Subcutaneous abdominal adipose tissue (tissue), 5 donors: Measurements from ENCODE around the gene CADPS2.

Experiments used
- H3K27ac ChIP-seq: one replicate; pipeline ENCODE4 v1.7.0; 2013; ENCODE audit warnings: low read depth, mild to moderate bottlenecking, inconsistent platforms, low read length, moderate library complexity
- H3K27me3 ChIP-seq, 5 donors: one replicate each; pipeline ENCODE4 v1.7.0; 2013; ENCODE audit warnings: low read length in 5 of 5, inconsistent platforms in 1 of 5; ENCODE audit not compliant: control insufficient read depth in 5 of 5, insufficient read depth in 4 of 5
- H3K36me3 ChIP-seq, 5 donors: one replicate each; pipeline ENCODE4 v1.7.0; 2013; ENCODE audit warnings: low read length in 5 of 5; ENCODE audit not compliant: control insufficient read depth in 5 of 5, insufficient read depth in 5 of 5
- H3K4me1 ChIP-seq, 5 donors: one replicate each; pipeline ENCODE4 v1.7.0; 2013; ENCODE audit warnings: low read length in 5 of 5, mild to moderate bottlenecking in 3 of 5, moderate library complexity in 1 of 5; ENCODE audit not compliant: control insufficient read depth in 5 of 5, insufficient read depth in 5 of 5
- H3K4me3 ChIP-seq, 5 donors: one replicate each; pipeline ENCODE4 v1.7.0; 2013; ENCODE audit warnings: low read length in 5 of 5, low read depth in 1 of 5
- H3K9ac ChIP-seq, 5 donors: one replicate each; pipeline ENCODE4 v1.7.0; 2013; ENCODE audit warnings: low read length in 5 of 5, mild to moderate bottlenecking in 4 of 5, moderate library complexity in 3 of 5
- H3K9me3 ChIP-seq, 5 donors: one replicate each; pipeline ENCODE4 v1.7.0; 2013; ENCODE audit warnings: low read length in 5 of 5; ENCODE audit not compliant: control insufficient read depth in 5 of 5
- donor health status: healthy.
- donor health status: healthy.
- donor health status: healthy.
- donor health status: healthy.
- donor health status: healthy.

The CADPS2 gene

DNA sequence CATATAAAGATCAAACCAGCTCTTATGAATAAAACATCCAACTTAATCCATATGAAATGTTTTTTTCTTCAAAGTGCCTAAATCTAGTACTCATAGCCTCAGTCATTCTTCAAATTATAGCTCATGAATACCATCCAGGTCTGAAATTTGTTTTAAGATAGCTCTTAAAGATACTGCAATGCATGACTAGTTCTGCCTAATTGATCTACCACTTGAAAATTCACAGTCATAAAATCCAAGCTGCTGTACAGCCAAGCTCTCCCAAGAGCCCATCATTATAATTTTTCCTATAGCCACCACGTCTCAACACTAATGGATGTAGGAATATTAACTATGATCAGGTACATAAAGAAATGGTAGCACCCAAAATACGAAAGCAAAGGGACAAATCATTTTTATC lies 95.7 kb downstream of the CADPS2 start:
- Histone ChIP-seq H3K4me1 (no peaks in the 10 kb centered on the region), H3K36me3 (no peaks in the 10 kb centered on the region), H3K27me3 (no peaks in the 10 kb centered on the region), H3K27ac (no peak overlapping the region), H3K9ac (no peak overlapping the region), H3K4me3 (no peak overlapping the region), H3K9me3 (no peaks in the 10 kb centered on the region)

DNA sequence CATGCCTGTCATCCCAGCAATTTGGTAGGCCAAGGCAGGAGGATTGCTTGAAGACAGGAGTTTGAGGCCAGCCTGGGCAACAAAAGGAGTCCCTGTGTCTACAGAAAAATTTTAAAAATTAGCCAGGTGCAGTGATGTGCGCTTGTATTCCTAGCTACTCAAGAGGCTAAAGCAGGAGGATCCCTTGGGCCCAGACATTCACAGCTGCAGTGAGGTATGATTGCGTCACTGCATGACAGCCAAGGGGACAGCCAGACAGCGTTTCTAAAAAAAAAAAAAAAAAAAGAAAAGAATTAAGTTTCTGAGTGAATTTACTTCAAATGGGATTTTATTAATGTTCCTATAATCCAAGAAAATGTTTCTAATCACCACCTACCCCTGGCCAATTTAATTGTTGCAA lies 96.1 kb downstream of the CADPS2 start:
- Histone ChIP-seq H3K9ac (no peak overlapping the region), H3K4me1 (no peaks in the 10 kb centered on the region), H3K27me3 (no peaks in the 10 kb centered on the region), H3K36me3 (no peaks in the 10 kb centered on the region), H3K27ac (no peak overlapping the region), H3K4me3 (no peak overlapping the region), H3K9me3 (no peaks in the 10 kb centered on the region)

GRCh38 chr7:122789156-122789555 lies 97.1 kb downstream of the CADPS2 start:
- Histone ChIP-seq H3K9ac (no peak overlapping the region), H3K36me3 (no peaks in the 10 kb centered on the region), H3K4me1 (no peaks in the 10 kb centered on the region), H3K4me3 (no peak overlapping the region), H3K27ac (no peak overlapping the region), H3K9me3 (no peaks in the 10 kb centered on the region), H3K27me3 (no peaks in the 10 kb centered on the region)

- H3K27ac ChIP-seq: no peak overlapping the region
- no peaks in the 10 kb centered on the region for H3K27me3 ChIP-seq
- H3K9me3 ChIP-seq: no peaks in the 10 kb centered on the region
- no peak overlapping the region for H3K4me3 ChIP-seq
- no peak overlapping the region for H3K9ac ChIP-seq
- peaks cover 0 to 4% (median 0%) of the 10 kb centered on the region in 5 donors for H3K4me1 ChIP-seq
- H3K36me3 ChIP-seq: no peaks in the 10 kb centered on the region
These were observed 115.4 kb downstream of the CADPS2 start for GRCh38 chr7:122770686-122771335.

GRCh38 chr7:122768827-122769226 lies 117.4 kb downstream of the CADPS2 start:
- H3K27me3 ChIP-seq: no peaks in the 10 kb centered on the region
- H3K9ac ChIP-seq: no peak overlapping the region
- no peak overlapping the region for H3K27ac ChIP-seq
- no peaks in the 10 kb centered on the region for H3K9me3 ChIP-seq
- H3K4me3 ChIP-seq: no peak overlapping the region
- peaks cover 0 to 4% (median 0%) of the 10 kb centered on the region in 5 donors for H3K4me1 ChIP-seq
- H3K36me3 ChIP-seq: no peaks in the 10 kb centered on the region

DNA sequence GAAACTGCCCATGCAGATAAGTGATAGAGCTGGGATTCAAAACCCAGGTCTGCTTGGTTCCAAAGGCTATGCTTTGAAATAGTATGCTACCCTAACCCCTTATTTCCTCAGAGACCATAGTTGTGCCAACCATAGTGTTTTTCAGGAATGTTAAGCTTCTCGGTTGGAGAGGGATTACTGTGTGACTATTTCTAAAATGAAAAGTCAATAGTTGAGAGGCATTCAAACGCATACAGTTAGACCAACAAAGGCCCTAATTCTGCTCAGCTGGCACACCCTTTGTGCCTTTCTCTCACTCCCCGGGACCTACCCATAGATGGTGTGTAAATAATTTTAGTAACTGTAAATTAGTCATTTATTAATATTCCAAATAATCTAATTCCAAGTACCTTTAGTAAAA lies 118.9 kb downstream of the CADPS2 start:
- Histone ChIP-seq H3K27me3 (no peaks in the 10 kb centered on the region), H3K9ac (no peak overlapping the region), H3K9me3 (no peaks in the 10 kb centered on the region)

GRCh38 chr7:122766593-122766992 lies 119.7 kb downstream of the CADPS2 start:
- Histone ChIP-seq H3K4me3 (no peak overlapping the region), H3K4me1 (peaks cover 0 to 4% (median 0%) of the 10 kb centered on the region in 5 donors), H3K9me3 (no peaks in the 10 kb centered on the region), H3K9ac (no peak overlapping the region), H3K27me3 (no peaks in the 10 kb centered on the region), H3K36me3 (no peaks in the 10 kb centered on the region), H3K27ac (no peak overlapping the region)

More for the DNA sequence above, 118.9 kb downstream of the CADPS2 start:
- Histone ChIP-seq H3K36me3 (no peaks in the 10 kb centered on the region), H3K4me1 (peaks cover 0 to 4% (median 0%) of the 10 kb centered on the region in 5 donors), H3K27ac (no peak overlapping the region), H3K4me3 (no peak overlapping the region)

- Histone ChIP-seq H3K27ac (no peak overlapping the region), H3K36me3 (no peaks in the 10 kb centered on the region), H3K4me3 (no peak overlapping the region), H3K4me1 (no peaks in the 10 kb centered on the region), H3K9ac (no peak overlapping the region), H3K9me3 (no peaks in the 10 kb centered on the region), H3K27me3 (no peaks in the 10 kb centered on the region)
These were observed 121.4 kb downstream of the CADPS2 start for GRCh38 chr7:122764902-122765301.

DNA sequence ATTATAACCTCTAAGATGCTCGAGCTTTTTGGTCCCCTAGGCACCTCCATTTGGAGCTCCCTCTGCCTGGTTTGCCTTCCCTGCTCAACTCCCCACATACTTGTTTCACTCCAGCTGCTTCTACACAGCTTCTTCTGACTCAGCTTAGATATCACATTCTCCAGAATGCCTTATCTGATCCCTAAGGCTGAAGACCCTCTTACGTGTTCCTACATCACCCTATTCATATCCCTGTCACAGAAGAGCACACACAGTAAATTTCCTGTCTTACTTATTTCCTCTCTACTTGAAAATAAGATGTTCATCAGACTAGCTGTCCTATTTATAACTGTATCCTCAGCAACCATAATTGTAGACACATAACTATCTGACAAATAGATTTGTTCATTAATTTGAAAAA lies 122.2 kb downstream of the CADPS2 start:
- Histone ChIP-seq H3K27ac (no peak overlapping the region), H3K4me3 (no peak overlapping the region), H3K27me3 (no peaks in the 10 kb centered on the region), H3K4me1 (no peaks in the 10 kb centered on the region), H3K9me3 (no peaks in the 10 kb centered on the region), H3K36me3 (no peaks in the 10 kb centered on the region), H3K9ac (no peak overlapping the region)

- Histone ChIP-seq H3K4me1 (no peaks in the 10 kb centered on the region), H3K9ac (no peak overlapping the region), H3K36me3 (no peaks in the 10 kb centered on the region), H3K27ac (no peak overlapping the region), H3K27me3 (no peaks in the 10 kb centered on the region), H3K4me3 (no peak overlapping the region), H3K9me3 (no peaks in the 10 kb centered on the region)
These were observed 124.2 kb downstream of the CADPS2 start for GRCh38 chr7:122762071-122762470.
